Neural cell (in vitro differentiated cells): Measurements from ENCODE around the gene MIB1. TPM values are rescaled to one million over a fixed set of nuclear protein-coding genes. Genes with fewer than 3 reads are reported as not detected.

Source experiments
- H2AFZ ChIP-seq: fragments of 200-600, 300-800 bp; sonication (generic), shearing (Covaris generic); 2 replicates; pipeline ENCODE4 v1.6.0; 2014; ENCODE audit warnings: low read depth, mild to moderate bottlenecking, antibody characterized with exemption, low read length, moderate library complexity
- H3F3A ChIP-seq: fragments of 200-600 bp; shearing (Covaris generic); 2 replicates; pipeline ENCODE4 v1.6.1; 2016; ENCODE audit warnings: mild to moderate bottlenecking, moderate library complexity, mixed read lengths, antibody characterized with exemption, low read length; ENCODE audit not compliant: insufficient read depth, poor library complexity, severe bottlenecking
- H3K27ac ChIP-seq: fragments of 200-600, 300-800 bp; sonication (generic), shearing (Covaris generic); 2 replicates; pipeline ENCODE4 v1.5.1; 2014; ENCODE audit warnings: mild to moderate bottlenecking, low read length, moderate library complexity
- H3K27me3 ChIP-seq: fragments of 300-800, 200-600 bp; sonication (generic), shearing (Covaris generic); 2 replicates; pipeline ENCODE4 v1.6.0; 2014; ENCODE audit warnings: mild to moderate bottlenecking, low read depth, low read length, moderate library complexity; ENCODE audit not compliant: insufficient read depth
- H3K36me3 ChIP-seq: fragments of 300-800, 200-600 bp; sonication (generic), shearing (Covaris generic); 2 replicates; pipeline ENCODE4 v1.5.1; 2014; ENCODE audit warnings: mild to moderate bottlenecking, antibody characterized with exemption, low read length, moderate library complexity; ENCODE audit not compliant: insufficient read depth
- H3K4me2 ChIP-seq: fragments of 300-800, 200-600 bp; sonication (generic), shearing (Covaris generic); 2 replicates; pipeline ENCODE4 v1.6.0; 2014; ENCODE audit warnings: mild to moderate bottlenecking, low read length
- H3K4me3 ChIP-seq: fragments of 300-800, 200-600 bp; sonication (generic), shearing (Covaris generic); 2 replicates; pipeline ENCODE4 v1.5.1; 2014; ENCODE audit warnings: mild to moderate bottlenecking, low read length, moderate library complexity
- H3K79me2 ChIP-seq: fragments of 200-600 bp; shearing (Covaris generic); replicated peaks from 2 replicates; pipeline ENCODE4 v1.6.0; 2014; ENCODE audit warnings: mild to moderate bottlenecking, low read length, moderate library complexity; ENCODE audit not compliant: insufficient read depth
- H3K9ac ChIP-seq: fragments of 300-800, 200-600 bp; sonication (generic), shearing (Covaris generic); 2 replicates; pipeline ENCODE4 v1.6.1; 2016; ENCODE audit warnings: mild to moderate bottlenecking, low read length, mixed read lengths
- H3K9me2 ChIP-seq: fragments of 200-600 bp; shearing (Covaris generic); 2 replicates; pipeline ENCODE4 v1.6.1; 2016; ENCODE audit warnings: mild to moderate bottlenecking, low read length, mixed read lengths; ENCODE audit not compliant: insufficient read depth
- H3K9me3 ChIP-seq: fragments of 200-600, 300-800 bp; sonication (generic), shearing (Covaris generic); 2 replicates; pipeline ENCODE4 v1.6.1; 2016; ENCODE audit warnings: mild to moderate bottlenecking, mixed run types, low read length, moderate library complexity, mixed read lengths
- H4K20me1 ChIP-seq: fragments of 200-600 bp; shearing (Covaris generic); 2 replicates; pipeline ENCODE4 v1.6.1; 2016; ENCODE audit warnings: mild to moderate bottlenecking, mixed run types; ENCODE audit not compliant: insufficient read depth
- CTCF ChIP-seq: fragments of 450-650 bp; IDR thresholded peaks from 2 replicates; pipeline ENCODE4 v1.5.1; 2014; ENCODE audit warnings: antibody characterized with exemption, mild to moderate bottlenecking, moderate library complexity; ENCODE audit not compliant: poor library complexity, severe bottlenecking
- EP300 ChIP-seq: fragments of 450-650 bp; conservative IDR thresholded peaks from 2 replicates; pipeline ENCODE4 v1.6.1; 2014; ENCODE audit warnings: antibody characterized with exemption, mild to moderate bottlenecking, moderate library complexity; ENCODE audit not compliant: poor library complexity, severe bottlenecking
- EZH2 ChIP-seq: fragments of 200-600, 300-800 bp; shearing (Covaris generic), sonication (generic); IDR thresholded peaks from 2 replicates; pipeline ENCODE4 v1.6.1; 2014; ENCODE audit warnings: antibody characterized with exemption, low read length, borderline replicate concordance, mild to moderate bottlenecking; ENCODE audit not compliant: insufficient read depth, poor library complexity, severe bottlenecking
- MXI1 ChIP-seq: fragments of 450-650 bp; conservative IDR thresholded peaks from 2 replicates; pipeline ENCODE4 v1.6.1; 2014; ENCODE audit warnings: antibody characterized with exemption, mild to moderate bottlenecking; ENCODE audit not compliant: poor library complexity, severe bottlenecking
- POLR2AphosphoS5 ChIP-seq: IDR thresholded peaks from 2 replicates; pipeline ENCODE4 v1.6.1; 2012
- RAD21 ChIP-seq: fragments of 450-650 bp; conservative IDR thresholded peaks from 2 replicates; pipeline ENCODE4 v1.6.1; 2014; ENCODE audit warnings: antibody characterized with exemption, mild to moderate bottlenecking, moderate library complexity
- REST ChIP-seq: IDR thresholded peaks from 2 replicates; pipeline ENCODE4 v1.6.1; 2012; ENCODE audit warnings: borderline replicate concordance
- SMC3 ChIP-seq: fragments of 450-650 bp; conservative IDR thresholded peaks from 2 replicates; pipeline ENCODE4 v1.6.1; 2014; ENCODE audit warnings: antibody characterized with exemption, mild to moderate bottlenecking, moderate library complexity; ENCODE audit not compliant: poor library complexity
- TAF1 ChIP-seq: IDR thresholded peaks from 2 replicates; pipeline ENCODE4 v1.6.1; 2012; ENCODE audit warnings: low read depth
- polyA plus RNA-seq: library from polyadenylated mRNA; depleted of rRNA; stranded (reverse); fragments of >200 nt; gene quantifications from 2 replicates; pipeline ENCODE4 v1.2.3, GENCODE V29; 2014

The MIB1 gene
- polyA plus RNA-seq, 1 donor from 2014 or later, result 68.3 TPM

- no peak overlapping the region for H3K4me2 ChIP-seq
- H3K9me3 ChIP-seq, result no peaks in the 10 kb centered on the region
- no peaks in the 10 kb centered on the region for H3K27me3 ChIP-seq
- no peaks in the 10 kb centered on the region for H4K20me1 ChIP-seq
- no peaks in the 10 kb centered on the region for H3K9me2 ChIP-seq
- no peaks in the 10 kb centered on the region for H3F3A ChIP-seq
- no peak overlapping the region for H2AFZ ChIP-seq
- no peak overlapping the region for H3K27ac ChIP-seq
- no peak overlapping the region for H3K9ac ChIP-seq
- no peaks in the 10 kb centered on the region for H3K79me2 ChIP-seq
- no peaks in the 10 kb centered on the region for H3K36me3 ChIP-seq
- H3K4me3 ChIP-seq, result no peak overlapping the region
- TF ChIP-seq SMC3 (no peak), REST (no peak), CTCF (no peak), POLR2AphosphoS5 (no peak), TAF1 (no peak), EZH2 (no peak), MXI1 (no peak), EP300 (no peak), RAD21 (no peak)
Observed at GRCh38 chr18:21725201-21725600, 15.4 kb upstream of the MIB1 start.

- Histone ChIP-seq H3K9me2 (no peaks in the 10 kb centered on the region), H3K9me3 (no peaks in the 10 kb centered on the region), H2AFZ (no peak overlapping the region), H3K27me3 (no peaks in the 10 kb centered on the region), H3K79me2 (no peaks in the 10 kb centered on the region), H3F3A (no peaks in the 10 kb centered on the region), H3K27ac (no peak overlapping the region), H3K4me3 (no peak overlapping the region), H4K20me1 (no peaks in the 10 kb centered on the region), H3K4me2 (no peak overlapping the region), H3K9ac (no peak overlapping the region), H3K36me3 (no peaks in the 10 kb centered on the region)
- TF ChIP-seq CTCF, result no peak
- no peak for TF ChIP-seq EP300
- TF ChIP-seq MXI1, result no peak
- no peak for TF ChIP-seq REST
- no peak for TF ChIP-seq TAF1
- no peak for TF ChIP-seq SMC3
- TF ChIP-seq EZH2, result no peak
- no peak for TF ChIP-seq RAD21
Observed at GRCh38 chr18:21727702-21728101, 12.9 kb upstream of the MIB1 start.
